Measurements from ENCODE around the gene DDAH1.
"Not testable (repeated sequence)": the region's sequence is repeated elsewhere in the genome, so short reads cannot be mapped to it uniquely, and the experiment has no call there.

DNA sequence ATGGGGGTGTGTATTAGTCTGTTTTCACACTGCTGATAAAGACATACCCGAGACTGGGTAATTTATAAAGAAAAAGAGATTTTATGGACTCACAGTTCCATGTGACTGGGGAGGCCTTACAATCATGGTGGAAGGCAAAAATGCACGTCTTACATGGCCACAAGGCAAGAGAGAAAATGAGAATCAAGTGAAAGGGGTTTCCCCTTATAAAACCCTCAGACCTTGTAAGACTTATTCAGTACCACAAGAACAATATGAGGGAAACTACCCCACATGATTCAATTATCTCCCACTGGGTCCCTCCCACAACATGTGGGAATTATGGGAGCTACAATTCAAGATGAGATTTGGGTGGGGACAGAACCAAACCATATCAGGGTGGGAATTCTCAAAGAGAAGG lies 5.2 kb upstream of the DDAH1 start:
- TF ChIP-seq, protein P1, sequence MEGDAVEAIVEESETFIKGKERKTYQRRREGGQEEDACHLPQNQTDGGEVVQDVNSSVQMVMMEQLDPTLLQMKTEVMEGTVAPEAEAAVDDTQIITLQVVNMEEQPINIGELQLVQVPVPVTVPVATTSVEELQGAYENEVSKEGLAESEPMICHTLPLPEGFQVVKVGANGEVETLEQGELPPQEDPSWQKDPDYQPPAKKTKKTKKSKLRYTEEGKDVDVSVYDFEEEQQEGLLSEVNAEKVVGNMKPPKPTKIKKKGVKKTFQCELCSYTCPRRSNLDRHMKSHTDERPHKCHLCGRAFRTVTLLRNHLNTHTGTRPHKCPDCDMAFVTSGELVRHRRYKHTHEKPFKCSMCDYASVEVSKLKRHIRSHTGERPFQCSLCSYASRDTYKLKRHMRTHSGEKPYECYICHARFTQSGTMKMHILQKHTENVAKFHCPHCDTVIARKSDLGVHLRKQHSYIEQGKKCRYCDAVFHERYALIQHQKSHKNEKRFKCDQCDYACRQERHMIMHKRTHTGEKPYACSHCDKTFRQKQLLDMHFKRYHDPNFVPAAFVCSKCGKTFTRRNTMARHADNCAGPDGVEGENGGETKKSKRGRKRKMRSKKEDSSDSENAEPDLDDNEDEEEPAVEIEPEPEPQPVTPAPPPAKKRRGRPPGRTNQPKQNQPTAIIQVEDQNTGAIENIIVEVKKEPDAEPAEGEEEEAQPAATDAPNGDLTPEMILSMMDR (IDR thresholded peaks at IDR 0.05): not testable (repeated sequence)
- TF ChIP-seq POLR2A (IDR thresholded peaks at IDR 0.05): not testable (repeated sequence)
